K562 (cell line): ENCODE measurements around the gene ZNF180. TPM values are rescaled to one million over a fixed set of nuclear protein-coding genes. Genes with fewer than 3 reads are reported as not detected.
A peak's percentile ranks its signal among the peaks of the same experiment; 100 is the strongest.

Source experiments
- ATAC-seq: fragments of 200-7000 bp; cut with Tn5 transposase; 3 replicates; pipeline ENCODE4 v1.9.1; 2020; ENCODE audit warnings: moderate library complexity
- BruUV-seq: library from RNA; stranded (reverse); fragments of 400-500 nt; replicated peaks from 2 replicates; lab custom pipeline; 2021; lab: Mats Ljungman, UMichigan
- CTCF ChIA-PET: fragments of 300-600 bp; formaldehyde crosslinking; extraction: SDS; loops from one replicate; lab custom pipeline; 2021; ENCODE audit warnings: low intra/inter-chr PET ratio; lab: Yijun Ruan, JAX
- POLR2A ChIA-PET: fragments of 300-600, 350-650 bp; sonication (Branson Sonifier 250); formaldehyde crosslinking; extraction: SDS; loops from one replicate; lab custom pipeline; 2021; ENCODE audit warnings: antibody characterized with exemption, inconsistent platforms; lab: Yijun Ruan, JAX
- DNase-seq, 4 experiments: peaks; one replicate each; pipeline versions ENCODE4 v3.0.0 to v3.0.0-alpha.2; 2011 to 2018; ENCODE audit warnings: low spot score in 3 of 4, mixed read lengths in 3 of 4; ENCODE audit errors: extremely low read depth in 1 of 4
- FAIRE-seq: peaks from 2 replicates; lab custom pipeline; 2011; peaks lifted over from hg19 to GRCh38; lab: Jason Lieb, UNC
- H2AFZ ChIP-seq: 2 replicates; pipeline ENCODE4 v1.6.0; 2011; ENCODE audit warnings: low read depth, low read length, control low read depth, inconsistent platforms
- H3K27ac ChIP-seq: fragments of 200-600 bp; 3 replicates; pipeline ENCODE4 v1.8.0; 2011; ENCODE audit warnings: low read depth, mild to moderate bottlenecking, control low read depth, inconsistent platforms, low read length, moderate library complexity, mixed read lengths; ENCODE audit errors: extremely low read depth
- H3K27me3 ChIP-seq, 2 experiments: fragments of 300-600 bp in 1 of 2; 2 replicates in 1 of 2; 3 replicates in 1 of 2; pipeline versions ENCODE4 v1.6.0 to v1.8.0; 2011; ENCODE audit warnings: inconsistent platforms in 2 of 2, low read length in 2 of 2, mild to moderate bottlenecking in 1 of 2, mixed read lengths in 1 of 2, moderate library complexity in 1 of 2; ENCODE audit not compliant: control insufficient read depth in 2 of 2, insufficient read depth in 2 of 2
- H3K36me3 ChIP-seq: fragments of 300-600 bp; 3 replicates; pipeline ENCODE4 v1.8.0; 2011; ENCODE audit warnings: mild to moderate bottlenecking, low read length, inconsistent platforms; ENCODE audit not compliant: control insufficient read depth, insufficient read depth
- H3K4me1 ChIP-seq, 2 experiments: fragments of 200-600 bp in 1 of 2; replicated peaks in 1 of 2; 2 replicates in 1 of 2; 3 replicates in 1 of 2; pipeline versions ENCODE4 v1.5.1 to v1.8.0; 2011; ENCODE audit warnings: inconsistent platforms in 2 of 2, low read length in 2 of 2, mild to moderate bottlenecking in 1 of 2, mixed read lengths in 1 of 2, moderate library complexity in 1 of 2; ENCODE audit not compliant: control insufficient read depth in 2 of 2, insufficient read depth in 2 of 2
- H3K4me2 ChIP-seq: 2 replicates; pipeline ENCODE4 v1.6.1; 2011; ENCODE audit warnings: low read length, control low read depth, inconsistent platforms, mixed read lengths; ENCODE audit not compliant: insufficient read depth
- H3K4me3 ChIP-seq: fragments of 200-600 bp; sonication (generic), shearing (Covaris generic); 2 replicates; pipeline ENCODE4 v1.5.1; 2016; ENCODE audit warnings: control low read depth, inconsistent platforms
- H3K79me2 ChIP-seq: fragments of 200-600 bp; 3 replicates; pipeline ENCODE4 v1.8.0; 2011; ENCODE audit warnings: low read length, inconsistent platforms; ENCODE audit not compliant: control insufficient read depth, insufficient read depth
- H3K9ac ChIP-seq, 2 experiments: 2 replicates each; pipeline versions ENCODE4 v1.6.0 to v1.6.1; 2011; ENCODE audit warnings: low read depth in 2 of 2, low read length in 2 of 2, control low read depth in 1 of 2, inconsistent platforms in 1 of 2, mild to moderate bottlenecking in 1 of 2, mixed read lengths in 1 of 2; ENCODE audit not compliant: insufficient read depth in 1 of 2
- H3K9me1 ChIP-seq: one replicate; pipeline ENCODE4 v1.6.0; 2011; ENCODE audit warnings: inconsistent platforms, mild to moderate bottlenecking, low read length, moderate library complexity; ENCODE audit not compliant: control insufficient read depth, insufficient read depth
- H3K9me3 ChIP-seq: replicated peaks from 2 replicates; pipeline ENCODE4 v1.5.1; 2011; ENCODE audit warnings: low read depth, low read length, inconsistent platforms; ENCODE audit not compliant: control insufficient read depth, insufficient read depth
- H4K20me1 ChIP-seq: replicated peaks from 2 replicates; pipeline ENCODE4 v1.6.1; 2011; ENCODE audit warnings: low read length, inconsistent platforms, mixed read lengths; ENCODE audit not compliant: control insufficient read depth, insufficient read depth
- BRD9 ChIP-seq: fragments of 450-650 bp; IDR thresholded peaks from 2 replicates; pipeline ENCODE4 v1.6.1; 2018; ENCODE audit warnings: low read depth; ENCODE audit not compliant: partially characterized antibody
- NR2C2 ChIP-seq, 2 experiments: fragments of 200-800 bp in 1 of 2; sonication (Bioruptor generic) in 1 of 2; sonication (generic) in 1 of 2; formaldehyde crosslinking in 1 of 2; IDR thresholded peaks; 2 replicates each; pipeline versions ENCODE4 v1.6.1 to v1.8.0; 2016 to 2022; ENCODE audit warnings: mild to moderate bottlenecking in 1 of 2, missing compliant biosample characterization in 1 of 2, missing genetic modification characterization in 1 of 2, missing genetic modification reagents in 1 of 2
- PHB ChIP-seq: fragments of 250-450 bp; sonication (Bioruptor Pico); IDR thresholded peaks from 2 replicates; pipeline ENCODE4 v1.5.0; 2021
- POLR3G ChIP-seq: IDR thresholded peaks from 2 replicates; pipeline ENCODE4 v1.6.1; 2011; ENCODE audit not compliant: insufficient read length, insufficient replicate concordance; ENCODE audit errors: extremely low read depth
- PRMT5 ChIP-seq: sonication (generic); formaldehyde crosslinking; IDR thresholded peaks from 2 replicates; pipeline ENCODE4 v1.5.0; 2020; ENCODE audit warnings: missing genetic modification reagents
- SIN3A ChIP-seq, 2 experiments: fragments of 150-350 bp in 1 of 2; IDR thresholded peaks; 2 replicates each; pipeline ENCODE4 v1.6.1; 2011 to 2016; ENCODE audit warnings: borderline replicate concordance in 2 of 2, low read depth in 2 of 2, low read length in 2 of 2, mild to moderate bottlenecking in 2 of 2, moderate library complexity in 2 of 2; ENCODE audit not compliant: control insufficient read depth in 1 of 2
- WGBS: fragments of 100-300 bp; shearing (Covaris generic); methylation state at CpG from one replicate; pipeline ENCODE4 v1.1.6; 2016; ENCODE audit warnings: low coverage, mixed read lengths; ENCODE audit not compliant: insufficient coverage; ENCODE audit errors: missing lambda C conversion rate; 5-methylcytosine and 5-hydroxymethylcytosine counted together
- in situ Hi-C: fragments of 300-500 bp; cut with MboI; formaldehyde crosslinking; loops from 4 replicates; pipeline ENCODE4 v1.15.0; 2018; ENCODE audit warnings: inconsistent platforms, mixed read lengths
- intact Hi-C: fragments of 100-400 bp; cut with micrococcal nuclease; formaldehyde crosslinking; loops from 2 replicates; pipeline ENCODE4 v1.14.2; 2022
- polyA plus RNA-seq, 8 experiments: library from polyadenylated mRNA; depleted of rRNA in 4 of 8; stranded (reverse) in 5 of 8; unstranded in 3 of 8; fragments of >200 nt; fragmentation: Nextera tagmentation in 2 of 8; fragmentation: Illumina TruSeq in 1 of 8; extraction: Ambion mirVana in 2 of 8; extraction: Trizol in 1 of 8; gene quantifications; 2 replicates each; pipeline versions ENCODE4 v1.2.1 to v1.2.3, GENCODE V29; 2011 to 2014; ENCODE audit warnings: inconsistent platforms in 1 of 8, missing spikeins in 1 of 8
- total RNA-seq, 7 experiments: library from RNA; depleted of rRNA in 6 of 7; stranded (reverse); fragments of >200 nt in 6 of 7; fragmentation: Illumina TruSeq in 2 of 7; extraction: Trizol in 2 of 7; gene quantifications; 2 replicates each; pipeline versions ENCODE4 v1.2.1 to v1.2.3, GENCODE V29; 2011 to 2021; ENCODE audit warnings: low replicate concordance in 1 of 7
- TF ChIP-seq, protein P1 (sequence below), 2 experiments: fragments of 450-650 bp in 1 of 2; sonication (generic) in 1 of 2; formaldehyde crosslinking in 1 of 2; IDR thresholded peaks; 2 replicates each; pipeline versions ENCODE4 v1.7.1 to v1.9.0; 2016 to 2022; ENCODE audit warnings: inconsistent platforms in 1 of 2, mild to moderate bottlenecking in 1 of 2, missing genetic modification reagents in 1 of 2
- TF ChIP-seq, protein P2 (sequence below), 2 experiments: fragments of 450-650 bp in 1 of 2; sonication (generic) in 1 of 2; formaldehyde crosslinking; conservative IDR thresholded peaks; 2 replicates each; pipeline versions ENCODE4 v1.4.0 to v1.8.1; 2020 to 2022; ENCODE audit warnings: mild to moderate bottlenecking in 1 of 2, missing genetic modification reagents in 1 of 2

Gene ZNF180
- total and polyA plus RNA-seq, 9 of the 15 experiments (the other 6 are each of a cell fraction or from before 2014, with no cell fraction given) = 1.8 to 8.7 (median 5.9) TPM

DNA sequence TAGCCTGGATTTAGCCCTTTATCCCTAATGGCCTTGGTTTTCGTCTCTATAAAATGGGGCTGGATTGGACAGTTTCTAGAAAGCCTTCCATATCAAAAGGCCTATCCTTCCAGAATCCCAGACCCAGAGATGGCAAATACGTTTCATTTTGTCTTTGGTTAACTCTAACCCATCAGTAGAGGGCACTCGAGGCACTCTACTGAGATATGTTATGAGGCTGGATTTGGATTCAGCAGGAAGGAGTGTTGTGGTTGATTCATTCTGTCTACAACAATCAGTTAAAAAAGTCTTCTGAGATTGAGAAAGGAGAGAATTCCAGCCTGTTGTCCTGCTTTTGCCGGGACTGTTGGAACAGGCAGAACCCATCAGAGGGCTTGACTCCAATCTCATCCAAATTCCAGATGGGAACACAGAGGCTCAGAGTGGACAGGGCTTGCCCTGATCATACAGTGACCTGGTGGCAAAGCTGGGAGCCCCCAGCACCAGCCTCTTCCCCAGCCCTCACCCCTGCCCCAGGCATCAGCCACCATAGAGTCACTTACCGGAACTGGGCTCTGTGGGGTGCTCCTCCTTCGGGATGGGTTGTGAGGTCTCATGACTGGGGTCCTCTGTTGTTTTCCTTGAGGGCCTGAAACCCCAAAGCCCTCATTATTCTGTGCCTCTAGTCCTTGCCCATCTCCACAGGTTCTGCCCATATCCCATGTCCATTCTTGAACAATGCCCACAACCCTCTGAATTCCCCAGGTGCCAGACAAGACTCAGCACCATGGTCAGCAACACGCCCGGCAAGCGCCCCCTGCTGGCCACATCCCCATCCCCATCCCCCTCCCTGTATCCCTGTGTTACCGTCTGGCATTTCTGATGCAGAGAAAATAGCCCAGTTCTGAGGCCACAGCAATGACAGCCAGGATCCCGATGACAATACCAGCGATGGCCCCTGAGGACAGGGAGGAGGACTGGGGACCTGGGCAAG lies 12.3 kb upstream of the ZNF180 start:
- peak; percentile 97 for ATAC-seq
- TF ChIP-seq BRD9 = no peak
- TF ChIP-seq PHB (CRISPR knock-in tag) = no peak
- TF ChIP-seq, protein P1, sequence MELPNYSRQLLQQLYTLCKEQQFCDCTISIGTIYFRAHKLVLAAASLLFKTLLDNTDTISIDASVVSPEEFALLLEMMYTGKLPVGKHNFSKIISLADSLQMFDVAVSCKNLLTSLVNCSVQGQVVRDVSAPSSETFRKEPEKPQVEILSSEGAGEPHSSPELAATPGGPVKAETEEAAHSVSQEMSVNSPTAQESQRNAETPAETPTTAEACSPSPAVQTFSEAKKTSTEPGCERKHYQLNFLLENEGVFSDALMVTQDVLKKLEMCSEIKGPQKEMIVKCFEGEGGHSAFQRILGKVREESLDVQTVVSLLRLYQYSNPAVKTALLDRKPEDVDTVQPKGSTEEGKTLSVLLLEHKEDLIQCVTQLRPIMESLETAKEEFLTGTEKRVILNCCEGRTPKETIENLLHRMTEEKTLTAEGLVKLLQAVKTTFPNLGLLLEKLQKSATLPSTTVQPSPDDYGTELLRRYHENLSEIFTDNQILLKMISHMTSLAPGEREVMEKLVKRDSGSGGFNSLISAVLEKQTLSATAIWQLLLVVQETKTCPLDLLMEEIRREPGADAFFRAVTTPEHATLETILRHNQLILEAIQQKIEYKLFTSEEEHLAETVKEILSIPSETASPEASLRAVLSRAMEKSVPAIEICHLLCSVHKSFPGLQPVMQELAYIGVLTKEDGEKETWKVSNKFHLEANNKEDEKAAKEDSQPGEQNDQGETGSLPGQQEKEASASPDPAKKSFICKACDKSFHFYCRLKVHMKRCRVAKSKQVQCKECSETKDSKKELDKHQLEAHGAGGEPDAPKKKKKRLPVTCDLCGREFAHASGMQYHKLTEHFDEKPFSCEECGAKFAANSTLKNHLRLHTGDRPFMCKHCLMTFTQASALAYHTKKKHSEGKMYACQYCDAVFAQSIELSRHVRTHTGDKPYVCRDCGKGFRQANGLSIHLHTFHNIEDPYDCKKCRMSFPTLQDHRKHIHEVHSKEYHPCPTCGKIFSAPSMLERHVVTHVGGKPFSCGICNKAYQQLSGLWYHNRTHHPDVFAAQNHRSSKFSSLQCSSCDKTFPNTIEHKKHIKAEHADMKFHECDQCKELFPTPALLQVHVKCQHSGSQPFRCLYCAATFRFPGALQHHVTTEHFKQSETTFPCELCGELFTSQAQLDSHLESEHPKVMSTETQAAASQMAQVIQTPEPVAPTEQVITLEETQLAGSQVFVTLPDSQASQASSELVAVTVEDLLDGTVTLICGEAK (IDR thresholded peaks at IDR 0.05) = no peak
- TF ChIP-seq, protein P1 (CRISPR knock-in tag; IDR thresholded peaks at IDR 0.05) = 0 out of 2 replicates have a peak, but pooled peaks have one; percentile 22
- TF ChIP-seq, protein P2, sequence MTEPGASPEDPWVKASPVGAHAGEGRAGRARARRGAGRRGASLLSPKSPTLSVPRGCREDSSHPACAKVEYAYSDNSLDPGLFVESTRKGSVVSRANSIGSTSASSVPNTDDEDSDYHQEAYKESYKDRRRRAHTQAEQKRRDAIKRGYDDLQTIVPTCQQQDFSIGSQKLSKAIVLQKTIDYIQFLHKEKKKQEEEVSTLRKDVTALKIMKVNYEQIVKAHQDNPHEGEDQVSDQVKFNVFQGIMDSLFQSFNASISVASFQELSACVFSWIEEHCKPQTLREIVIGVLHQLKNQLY (CRISPR knock-in tag; conservative IDR thresholded peaks at IDR 0.05) = no peak
- 0 out of 2 replicates have a peak, but pooled peaks have one; percentile 33 for TF ChIP-seq NR2C2 (CRISPR knock-in tag; IDR thresholded peaks at IDR 0.05)
- TF ChIP-seq NR2C2 (tag; IDR thresholded peaks at IDR 0.05) = no peak
- no peak for TF ChIP-seq POLR3G
- 0 out of 4 replicates have a peak, but pooled peaks of 1 of the 2 experiments have one; percentile 16 for TF ChIP-seq SIN3A (IDR thresholded peaks at IDR 0.05; ENCODE audit: borderline replicate concordance in 2 of 2, control insufficient read depth in 1 of 2, low read depth in 2 of 2, low read length in 2 of 2)
- TF ChIP-seq PRMT5 (CRISPR knock-in tag) = peak; percentile 79; the same call in 1 of the 2 replicates

More for the DNA sequence above, 12.3 kb upstream of the ZNF180 start:
- peak; percentile 78 for FAIRE-seq
- ChIA-PET CTCF (interaction anchor here (0.6 to 1.7 kb wide), 3 partner anchors 143 to 332 kb away, joined by 3 to 13 read pairs (median 4); partner anchors contain the start of gene NECTIN2), POLR2A (no interaction called here)
- peak; percentile 64 to 81 (median 78) for DNase-seq
- H3K9me3 ChIP-seq = no peaks in the 10 kb centered on the region
- H3K9me1 ChIP-seq = no peaks in the 10 kb centered on the region
- no peaks in the 10 kb centered on the region for H3K4me1 ChIP-seq
- no peak overlapping the region for H3K9ac ChIP-seq
- in situ Hi-C loops (no loop called here), intact Hi-C loops (no loop called here)
- BruUV-seq = no TSS peak
- no peak overlapping the region for H3K4me3 ChIP-seq
- H2AFZ ChIP-seq = no peak overlapping the region
- H4K20me1 ChIP-seq = no peaks in the 10 kb centered on the region
- H3K79me2 ChIP-seq = no peaks in the 10 kb centered on the region
- H3K4me2 ChIP-seq = no peak overlapping the region
- H3K27me3 ChIP-seq = peaks cover 2 to 7% of the 10 kb centered on the region in 2 experiments; a peak in 1 of 5 replicates
- no peaks in the 10 kb centered on the region for H3K36me3 ChIP-seq
- WGBS = 9% methylated on average over 12 of the region's 12 CpGs
- H3K27ac ChIP-seq = no peak overlapping the region
